ENCODE measurements around the gene RAD9A.

The RAD9A gene

DNA sequence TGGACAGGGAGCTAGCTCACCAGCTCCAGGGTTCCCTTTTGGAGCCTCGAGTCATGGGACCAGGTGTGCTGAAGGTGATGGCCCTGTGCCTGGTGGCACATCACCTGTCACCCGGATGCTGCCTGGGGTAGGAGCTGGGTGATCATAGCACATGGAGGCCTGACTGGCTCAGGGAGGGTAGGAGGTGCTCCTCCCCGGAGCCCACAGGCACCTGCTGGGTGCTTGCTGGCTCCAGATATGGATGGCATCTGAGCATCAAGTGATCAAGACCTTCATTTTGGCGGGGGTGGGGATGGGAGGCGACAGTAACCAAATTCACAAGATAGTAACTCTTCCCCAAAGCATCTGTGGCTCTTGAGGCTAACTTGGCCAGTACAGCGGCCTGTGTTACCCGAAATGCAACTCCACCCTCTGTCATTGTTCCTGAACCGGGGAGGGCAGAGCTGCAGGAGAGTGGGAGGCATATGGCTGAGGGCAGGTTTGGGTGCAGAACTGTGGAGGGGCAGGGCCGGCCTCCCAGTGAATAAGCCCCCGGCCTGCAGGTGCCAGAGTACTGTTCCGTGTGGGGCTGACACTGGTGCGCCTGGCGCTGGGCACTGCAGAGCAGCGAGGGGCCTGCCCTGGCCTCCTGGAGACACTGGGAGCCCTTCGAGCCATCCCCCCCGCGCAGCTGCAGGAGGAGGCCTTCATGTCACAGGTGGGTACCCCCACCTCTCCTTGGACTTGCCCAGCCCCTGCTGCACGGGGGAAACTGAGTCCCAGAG is 16.8 kb downstream of the RAD9A start:
- H3K36me3 ChIP-seq (ENCODE audit: control insufficient read depth in 1 of 2, insufficient read depth in 2 of 2, low read length in 2 of 2) = no peaks in the 10 kb centered on the region
- no peak overlapping the region for H3K27ac ChIP-seq (ENCODE audit: low read length)
- no peak overlapping the region for H3K4me3 ChIP-seq (ENCODE audit: low read depth in 1 of 2, low read length in 2 of 2)
- H3K27me3 ChIP-seq (ENCODE audit: low read depth, low read length) = peaks cover 7% of the 10 kb centered on the region
- peaks cover 0 to 17% of the 10 kb centered on the region in 2 donors for H3K4me1 ChIP-seq (ENCODE audit: control insufficient read depth in 1 of 2, insufficient read depth in 2 of 2, low read length in 2 of 2)
- no peaks in the 10 kb centered on the region for H3K9me3 ChIP-seq (ENCODE audit: control insufficient read depth in 1 of 2, low read length in 2 of 2)

DNA sequence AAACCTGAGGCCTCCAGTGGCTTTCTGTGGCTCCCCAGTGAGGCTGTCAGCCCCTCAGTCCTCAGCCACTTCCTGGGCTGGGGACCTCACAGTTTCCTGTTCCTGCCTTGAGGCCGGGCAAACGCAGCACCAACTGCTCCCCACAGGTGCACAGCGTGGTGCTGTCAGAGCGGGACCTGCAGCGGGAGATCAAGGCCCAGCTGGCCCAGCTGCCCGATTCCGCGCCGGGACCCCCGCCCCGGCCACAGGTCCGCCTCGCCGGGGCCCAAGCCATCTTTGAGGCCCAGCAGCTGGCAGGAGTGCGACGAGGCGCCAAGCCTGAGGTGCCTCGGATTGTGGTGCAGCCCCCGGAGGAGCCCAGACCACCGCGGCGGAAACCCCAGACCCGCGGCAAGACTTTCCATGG is 17.5 kb downstream of the RAD9A start:
- no peak overlapping the region for H3K4me3 ChIP-seq (ENCODE audit: low read depth in 1 of 2, low read length in 2 of 2)
- H3K36me3 ChIP-seq (ENCODE audit: control insufficient read depth in 1 of 2, insufficient read depth in 2 of 2, low read length in 2 of 2) = no peaks in the 10 kb centered on the region
- peaks cover 7% of the 10 kb centered on the region for H3K27me3 ChIP-seq (ENCODE audit: low read depth, low read length)
- no peak overlapping the region for H3K27ac ChIP-seq (ENCODE audit: low read length)
- peaks cover 0 to 17% of the 10 kb centered on the region in 2 donors for H3K4me1 ChIP-seq (ENCODE audit: control insufficient read depth in 1 of 2, insufficient read depth in 2 of 2, low read length in 2 of 2)
- H3K9me3 ChIP-seq (ENCODE audit: control insufficient read depth in 1 of 2, low read length in 2 of 2) = no peaks in the 10 kb centered on the region

DNA sequence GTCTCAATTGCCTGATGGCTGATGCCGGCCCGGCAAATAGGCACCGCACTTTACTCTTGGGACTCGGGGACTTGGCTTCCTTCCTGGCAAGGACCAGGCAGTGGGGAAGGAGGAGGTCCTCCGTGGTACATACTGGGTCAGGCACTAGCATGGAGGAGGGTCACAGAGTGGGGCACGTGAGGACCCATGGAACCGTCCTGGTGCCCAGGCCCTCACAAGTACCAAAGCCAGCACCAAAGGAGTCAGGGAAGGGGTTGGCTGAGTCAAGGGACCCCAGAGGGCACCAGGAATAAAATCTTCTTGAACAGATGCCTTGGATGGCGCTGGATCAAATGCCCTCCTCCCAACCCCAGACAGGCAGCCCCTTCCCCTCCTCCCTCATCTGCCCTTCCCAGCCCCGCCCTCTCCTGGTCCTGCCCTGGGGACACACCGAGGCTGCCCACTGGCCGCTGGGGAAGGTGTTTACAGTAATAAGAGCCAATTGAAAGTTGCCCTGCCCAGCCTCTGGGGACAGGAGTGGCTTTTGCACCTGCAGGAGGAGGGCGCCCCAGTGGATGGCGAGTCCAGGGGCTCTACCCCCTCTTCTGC is 18.1 kb downstream of the RAD9A start:
- peaks cover 7% of the 10 kb centered on the region for H3K27me3 ChIP-seq (ENCODE audit: low read depth, low read length)
- H3K36me3 ChIP-seq (ENCODE audit: control insufficient read depth in 1 of 2, insufficient read depth in 2 of 2, low read length in 2 of 2) = no peaks in the 10 kb centered on the region
- H3K4me3 ChIP-seq (ENCODE audit: low read depth in 1 of 2, low read length in 2 of 2) = no peak overlapping the region
- no peak overlapping the region for H3K27ac ChIP-seq (ENCODE audit: low read length)
- peaks cover 0 to 18% of the 10 kb centered on the region in 2 donors for H3K4me1 ChIP-seq (ENCODE audit: control insufficient read depth in 1 of 2, insufficient read depth in 2 of 2, low read length in 2 of 2)
- no peaks in the 10 kb centered on the region for H3K9me3 ChIP-seq (ENCODE audit: control insufficient read depth in 1 of 2, low read length in 2 of 2)

DNA sequence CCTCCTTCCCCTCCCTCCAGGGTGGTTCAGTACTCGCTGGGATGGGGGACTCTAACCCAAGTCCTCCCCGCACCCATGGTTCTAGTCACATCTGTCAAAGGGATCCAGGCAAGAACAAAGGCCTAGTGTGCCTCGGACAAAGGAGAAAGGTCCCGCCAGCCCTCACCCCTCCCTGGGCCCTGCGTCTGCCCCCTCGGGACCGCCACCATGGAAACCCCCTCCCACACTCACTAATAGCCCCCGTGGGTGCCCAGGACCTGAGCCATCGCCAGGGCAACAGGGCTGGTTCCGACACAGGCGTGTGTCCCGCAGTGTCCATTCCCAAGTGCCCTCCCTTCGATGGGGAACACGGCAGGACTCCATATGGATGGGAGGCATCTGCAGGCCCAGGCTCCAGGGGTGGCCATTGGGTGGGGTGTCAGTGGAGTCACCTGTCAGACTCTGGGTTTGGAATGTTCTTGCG is 18.6 kb downstream of the RAD9A start:
- no peaks in the 10 kb centered on the region for H3K36me3 ChIP-seq (ENCODE audit: control insufficient read depth in 1 of 2, insufficient read depth in 2 of 2, low read length in 2 of 2)
- H3K27me3 ChIP-seq (ENCODE audit: low read depth, low read length) = peaks cover 7% of the 10 kb centered on the region
- H3K9me3 ChIP-seq (ENCODE audit: control insufficient read depth in 1 of 2, low read length in 2 of 2) = no peaks in the 10 kb centered on the region
- H3K27ac ChIP-seq (ENCODE audit: low read length) = no peak overlapping the region
- H3K4me3 ChIP-seq (ENCODE audit: low read depth in 1 of 2, low read length in 2 of 2) = no peak overlapping the region
- H3K4me1 ChIP-seq (ENCODE audit: control insufficient read depth in 1 of 2, insufficient read depth in 2 of 2, low read length in 2 of 2) = peaks cover 0 to 23% of the 10 kb centered on the region in 2 donors

- peaks cover 0 to 25% of the 10 kb centered on the region in 2 donors for H3K4me1 ChIP-seq (ENCODE audit: control insufficient read depth in 1 of 2, insufficient read depth in 2 of 2, low read length in 2 of 2)
- no peaks in the 10 kb centered on the region for H3K9me3 ChIP-seq (ENCODE audit: control insufficient read depth in 1 of 2, low read length in 2 of 2)
- peaks cover 7% of the 10 kb centered on the region for H3K27me3 ChIP-seq (ENCODE audit: low read depth, low read length)
- no peaks in the 10 kb centered on the region for H3K36me3 ChIP-seq (ENCODE audit: control insufficient read depth in 1 of 2, insufficient read depth in 2 of 2, low read length in 2 of 2)
- H3K4me3 ChIP-seq (ENCODE audit: low read depth in 1 of 2, low read length in 2 of 2) = no peak overlapping the region
- H3K27ac ChIP-seq (ENCODE audit: low read length) = no peak overlapping the region
Observed at GRCh38 chr11:67410984-67411784, 19.4 kb downstream of the RAD9A start.

- Histone ChIP-seq H3K36me3 (ENCODE audit: control insufficient read depth in 1 of 2, insufficient read depth in 2 of 2, low read length in 2 of 2) (no peaks in the 10 kb centered on the region), H3K27me3 (ENCODE audit: low read depth, low read length) (peaks cover 7% of the 10 kb centered on the region), H3K4me1 (ENCODE audit: control insufficient read depth in 1 of 2, insufficient read depth in 2 of 2, low read length in 2 of 2) (peaks cover 0 to 30% of the 10 kb centered on the region in 2 donors), H3K4me3 (ENCODE audit: low read depth in 1 of 2, low read length in 2 of 2) (no peak overlapping the region), H3K27ac (ENCODE audit: low read length) (no peak overlapping the region), H3K9me3 (ENCODE audit: control insufficient read depth in 1 of 2, low read length in 2 of 2) (no peaks in the 10 kb centered on the region)
Observed at GRCh38 chr11:67411785-67412152, 20.0 kb downstream of the RAD9A start.

DNA sequence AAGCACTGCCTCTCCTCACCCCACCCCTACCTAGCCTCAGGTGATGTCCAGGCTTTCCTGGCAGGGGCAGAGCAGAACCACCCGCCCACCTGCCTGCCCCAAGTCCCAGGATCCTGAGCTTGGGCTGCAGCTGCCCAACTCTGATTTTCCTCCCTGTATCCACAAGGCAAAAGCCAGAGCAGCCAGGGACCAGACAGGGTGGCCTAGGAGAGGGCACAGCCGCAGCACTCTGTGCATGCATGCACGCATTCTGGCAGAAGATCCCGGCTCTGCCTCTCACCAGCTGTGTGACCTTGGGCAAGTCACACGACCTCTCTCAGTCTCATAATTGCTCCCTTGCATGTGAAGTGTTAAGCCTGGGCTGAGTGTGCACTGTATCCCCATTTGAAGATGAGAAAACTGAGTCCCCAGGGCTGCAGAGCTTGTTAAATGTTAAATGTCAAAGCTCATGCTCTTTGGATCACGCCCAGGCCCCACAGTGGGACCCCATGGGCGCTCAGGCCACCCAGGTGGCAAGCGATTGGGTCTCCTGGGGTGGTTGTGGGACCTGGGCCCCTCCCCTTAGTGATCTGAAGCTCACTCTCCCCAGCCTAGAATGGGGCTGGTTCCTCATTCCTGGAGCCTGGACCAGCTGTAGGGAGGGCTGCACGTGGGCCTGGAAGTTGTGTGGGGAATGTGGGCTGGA is 20.9 kb downstream of the RAD9A start:
- H3K4me1 ChIP-seq (ENCODE audit: control insufficient read depth in 1 of 2, insufficient read depth in 2 of 2, low read length in 2 of 2) = peaks cover 0 to 35% of the 10 kb centered on the region in 2 donors

DNA sequence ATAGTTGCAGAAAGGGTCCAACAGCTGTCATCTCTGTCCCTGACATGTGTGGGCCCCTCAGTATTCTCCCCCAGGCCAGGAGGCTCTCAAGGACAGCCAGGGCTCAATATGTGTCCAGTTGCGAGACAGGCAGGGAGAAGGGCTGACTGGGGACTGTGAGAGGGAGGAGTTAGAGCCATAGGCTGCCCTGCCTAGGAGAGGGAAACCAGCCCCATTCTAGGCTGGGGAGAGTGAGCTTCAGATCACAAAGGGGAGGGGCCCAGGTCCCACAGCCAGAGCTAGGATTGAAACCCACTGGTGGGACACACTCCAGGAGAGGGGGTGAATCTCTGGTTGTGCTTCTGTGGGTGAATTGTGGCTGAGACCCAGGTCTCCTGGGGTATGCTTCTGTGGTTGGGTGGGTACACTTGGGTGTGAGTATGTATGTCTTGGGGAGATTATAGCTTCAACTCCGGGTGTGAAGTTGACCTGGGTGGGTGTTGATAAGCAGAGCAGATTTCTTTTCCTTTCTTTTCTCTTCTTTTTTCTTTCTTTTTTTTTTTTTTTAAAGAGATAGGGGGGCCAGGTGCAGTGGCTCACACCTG is 21.6 kb downstream of the RAD9A start:
- Histone ChIP-seq H3K9me3 (ENCODE audit: control insufficient read depth in 1 of 2, low read length in 2 of 2) (no peaks in the 10 kb centered on the region), H3K4me1 (ENCODE audit: control insufficient read depth in 1 of 2, insufficient read depth in 2 of 2, low read length in 2 of 2) (peaks cover 0 to 35% of the 10 kb centered on the region in 2 donors), H3K27me3 (ENCODE audit: low read depth, low read length) (peaks cover 7% of the 10 kb centered on the region), H3K4me3 (ENCODE audit: low read depth in 1 of 2, low read length in 2 of 2) (no peak overlapping the region), H3K36me3 (ENCODE audit: control insufficient read depth in 1 of 2, insufficient read depth in 2 of 2, low read length in 2 of 2) (no peaks in the 10 kb centered on the region), H3K27ac (ENCODE audit: low read length) (no peak overlapping the region)

More for the DNA sequence above, 20.9 kb downstream of the RAD9A start:
- Histone ChIP-seq H3K27me3 (ENCODE audit: low read depth, low read length) (peaks cover 7% of the 10 kb centered on the region), H3K36me3 (ENCODE audit: control insufficient read depth in 1 of 2, insufficient read depth in 2 of 2, low read length in 2 of 2) (no peaks in the 10 kb centered on the region), H3K9me3 (ENCODE audit: control insufficient read depth in 1 of 2, low read length in 2 of 2) (no peaks in the 10 kb centered on the region), H3K4me3 (ENCODE audit: low read depth in 1 of 2, low read length in 2 of 2) (no peak overlapping the region), H3K27ac (ENCODE audit: low read length) (no peak overlapping the region)

DNA sequence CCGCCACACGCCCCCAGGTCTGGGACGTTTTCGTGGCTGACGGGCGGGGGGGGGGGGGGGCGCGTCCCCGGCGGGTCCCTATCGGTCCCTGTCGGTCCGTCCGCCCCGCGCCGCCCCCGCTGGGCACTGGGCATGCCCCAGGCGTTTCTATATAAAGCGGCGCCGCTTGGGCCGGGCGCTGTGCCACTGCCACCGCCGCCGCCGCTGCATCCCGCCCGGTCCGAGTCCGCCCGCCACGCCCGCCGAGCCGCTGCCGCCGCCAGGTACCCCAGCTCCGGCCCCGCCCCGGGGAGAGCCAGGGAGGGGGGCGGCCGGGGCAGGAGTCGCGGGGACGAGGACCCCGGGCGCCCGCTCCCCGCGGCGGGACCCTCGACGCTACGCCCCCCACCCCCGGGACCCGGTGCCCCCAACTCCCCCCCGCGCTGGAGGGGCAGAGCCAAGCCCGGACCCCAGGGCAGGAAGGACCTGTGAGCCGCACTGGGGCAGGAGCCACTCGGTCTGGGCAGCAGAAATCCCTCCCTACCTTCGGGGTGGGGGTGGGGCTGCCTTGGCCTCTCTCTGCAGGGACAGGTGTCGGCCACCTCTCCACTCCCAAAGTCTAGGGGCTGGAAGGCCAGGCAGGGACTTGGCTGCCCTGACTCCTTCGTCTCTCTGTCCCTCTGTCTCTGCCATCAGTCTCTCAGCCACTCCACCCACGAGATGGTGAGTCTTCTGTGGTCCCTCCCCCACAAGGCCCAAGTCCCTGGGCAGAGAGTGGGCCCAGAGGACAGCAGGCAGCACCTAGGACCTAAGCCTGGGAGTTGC is 23.9 kb downstream of the RAD9A start, which contains the start of gene CARNS1:
TSS of gene CARNS1 (plus strand) at position 178 of the 804 bp plus-strand sequence. CDS start at position 700, 522 bp downstream.
- Histone ChIP-seq H3K27me3 (ENCODE audit: low read depth, low read length) (peaks cover 7% of the 10 kb centered on the region), H3K27ac (ENCODE audit: low read length) (no peak within 1 kb of the TSS), H3K4me1 (ENCODE audit: control insufficient read depth in 1 of 2, insufficient read depth in 2 of 2, low read length in 2 of 2) (peaks cover 0 to 37% of the 10 kb centered on the region in 2 donors), H3K36me3 (ENCODE audit: control insufficient read depth in 1 of 2, insufficient read depth in 2 of 2, low read length in 2 of 2) (no peaks in the 10 kb centered on the region), H3K9me3 (ENCODE audit: control insufficient read depth in 1 of 2, low read length in 2 of 2) (no peaks in the 10 kb centered on the region), H3K4me3 (ENCODE audit: low read depth in 1 of 2, low read length in 2 of 2) (no peak within 1 kb of the TSS)
